ENCODE measurements around the gene PLCG1.

DNA sequence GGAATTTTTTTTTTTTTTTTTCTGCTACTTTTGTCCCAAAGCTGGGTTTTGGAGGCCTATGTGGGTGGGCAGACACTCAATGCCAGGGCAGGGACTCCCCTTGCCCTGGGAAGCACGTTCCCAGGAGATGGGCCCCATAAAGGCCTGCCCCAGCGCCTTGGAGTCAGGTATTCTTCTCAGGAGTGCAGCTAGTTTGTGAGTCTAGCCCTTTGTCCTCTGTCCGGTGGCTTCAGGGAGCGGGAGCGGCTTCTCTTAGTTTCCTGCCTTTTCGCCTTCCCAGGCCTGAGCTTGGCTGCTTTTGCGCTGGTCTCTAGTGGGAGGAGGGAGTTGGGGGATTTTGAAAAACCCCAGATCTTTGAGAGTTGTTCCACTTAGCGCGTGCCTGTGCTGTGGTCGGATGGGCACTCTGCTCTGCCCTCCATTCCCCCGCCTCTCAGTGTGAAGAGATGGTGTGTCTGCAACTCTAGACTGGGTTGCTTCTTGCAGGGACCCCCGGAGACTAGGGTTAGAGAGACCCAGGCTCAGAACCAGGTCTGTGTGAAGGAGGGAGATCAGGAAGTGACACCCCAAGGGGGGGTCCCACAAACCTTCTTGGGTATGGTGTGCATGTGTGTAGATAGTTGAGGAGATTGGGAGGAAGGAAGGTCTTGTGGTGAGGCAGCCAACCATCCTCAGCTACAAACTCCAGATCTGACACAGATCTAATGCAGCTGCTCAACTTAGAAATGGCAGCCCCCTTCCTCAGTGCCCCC is 1.3 kb downstream of the PLCG1 start:
- TF ChIP-seq, protein P1, sequence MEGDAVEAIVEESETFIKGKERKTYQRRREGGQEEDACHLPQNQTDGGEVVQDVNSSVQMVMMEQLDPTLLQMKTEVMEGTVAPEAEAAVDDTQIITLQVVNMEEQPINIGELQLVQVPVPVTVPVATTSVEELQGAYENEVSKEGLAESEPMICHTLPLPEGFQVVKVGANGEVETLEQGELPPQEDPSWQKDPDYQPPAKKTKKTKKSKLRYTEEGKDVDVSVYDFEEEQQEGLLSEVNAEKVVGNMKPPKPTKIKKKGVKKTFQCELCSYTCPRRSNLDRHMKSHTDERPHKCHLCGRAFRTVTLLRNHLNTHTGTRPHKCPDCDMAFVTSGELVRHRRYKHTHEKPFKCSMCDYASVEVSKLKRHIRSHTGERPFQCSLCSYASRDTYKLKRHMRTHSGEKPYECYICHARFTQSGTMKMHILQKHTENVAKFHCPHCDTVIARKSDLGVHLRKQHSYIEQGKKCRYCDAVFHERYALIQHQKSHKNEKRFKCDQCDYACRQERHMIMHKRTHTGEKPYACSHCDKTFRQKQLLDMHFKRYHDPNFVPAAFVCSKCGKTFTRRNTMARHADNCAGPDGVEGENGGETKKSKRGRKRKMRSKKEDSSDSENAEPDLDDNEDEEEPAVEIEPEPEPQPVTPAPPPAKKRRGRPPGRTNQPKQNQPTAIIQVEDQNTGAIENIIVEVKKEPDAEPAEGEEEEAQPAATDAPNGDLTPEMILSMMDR (IDR thresholded peaks at IDR 0.05; ENCODE audit: low read depth, low read length, poor library complexity, severe bottlenecking), result no peak
- TF ChIP-seq EZH2phosphoT487 (IDR thresholded peaks at IDR 0.05; ENCODE audit: borderline replicate concordance, low read length), result no peak

Measured in DOHH2 (cell line).